SK-N-MC (cell line): ENCODE data around the gene ZNF764.
A peak's percentile ranks its signal among the peaks of the same experiment; 100 is the strongest.

Experiments
- DNase-seq: peaks from one replicate; pipeline ENCODE4 v3.0.0-alpha.2; 2011; ENCODE audit warnings: low read depth, low spot score
- H3K27ac ChIP-seq: fragments of 200-600 bp; sonication (generic); 2 replicates; pipeline ENCODE4 v1.5.1; 2016; ENCODE audit warnings: mixed run types
- H3K36me3 ChIP-seq: fragments of 200-600 bp; sonication (generic); 2 replicates; pipeline ENCODE4 v1.6.1; 2017; ENCODE audit warnings: antibody characterized with exemption, low read length, mixed read lengths; ENCODE audit not compliant: insufficient read depth
- H3K4me3 ChIP-seq: fragments of 200-600 bp; sonication (generic); 2 replicates; pipeline ENCODE4 v1.5.1; 2016
- H3K9ac ChIP-seq: fragments of 200-600 bp; sonication (generic); 2 replicates; pipeline ENCODE4 v1.8.0; 2017; ENCODE audit warnings: mixed run types, mixed read lengths; ENCODE audit not compliant: insufficient read length
- H3K9me3 ChIP-seq: fragments of 200-600 bp; sonication (generic); 2 replicates; pipeline ENCODE4 v1.6.1; 2017; ENCODE audit warnings: low read depth, mild to moderate bottlenecking, antibody characterized with exemption, low read length, moderate library complexity, mixed read lengths
- EZH2 ChIP-seq: fragments of 200-600 bp; sonication (generic); IDR thresholded peaks from one replicate; pipeline ENCODE4 v1.6.1; 2017; ENCODE audit warnings: antibody characterized with exemption
- FOXP2 ChIP-seq: optimal IDR thresholded peaks from 2 replicates; pipeline ENCODE3; 2011; ENCODE audit warnings: mild to moderate bottlenecking, moderate library complexity; ENCODE audit not compliant: insufficient read depth; ENCODE audit errors: extremely low read length, control extremely low read depth
- POLR2AphosphoS5 ChIP-seq: IDR thresholded peaks from 2 replicates; pipeline ENCODE4 v1.6.1; 2012; ENCODE audit warnings: mild to moderate bottlenecking, low read depth, low read length, borderline replicate concordance

Gene ZNF764

GRCh38 chr16:30581457-30581856, 23.3 kb upstream of the ZNF764 start:
- TF ChIP-seq EZH2: no peak
- TF ChIP-seq POLR2AphosphoS5: no peak
- TF ChIP-seq FOXP2: no peak
- no peak overlapping the region for H3K4me3 ChIP-seq
- H3K36me3 ChIP-seq: peaks cover 7% of the 10 kb centered on the region; the same call in 1 of the 2 replicates
- H3K9me3 ChIP-seq: no peaks in the 10 kb centered on the region
- DNase-seq: no peak
- no peak overlapping the region for H3K27ac ChIP-seq
- no peak overlapping the region for H3K9ac ChIP-seq

- no peak for DNase-seq
- Histone ChIP-seq H3K9me3 (no peaks in the 10 kb centered on the region), H3K36me3 (no peaks in the 10 kb centered on the region), H3K4me3 (no peak overlapping the region), H3K27ac (no peak overlapping the region), H3K9ac (no peak overlapping the region)
- TF ChIP-seq EZH2 (no peak), POLR2AphosphoS5 (no peak), FOXP2 (no peak)
Observed at GRCh38 chr16:30574678-30575077, 16.5 kb upstream of the ZNF764 start.

- DNase-seq: peak; percentile 40
- TF ChIP-seq EZH2 (no peak), POLR2AphosphoS5 (no peak), FOXP2 (no peak)
- no peak within 1 kb of the TSS for H3K9ac ChIP-seq
- H3K9me3 ChIP-seq: no peaks in the 10 kb centered on the region
- H3K4me3 ChIP-seq: peak within 1 kb of the TSS; percentile 66
- no peak within 1 kb of the TSS for H3K27ac ChIP-seq
- H3K36me3 ChIP-seq: no peaks in the 10 kb centered on the region
Observed at GRCh38 chr16:30571445-30572322, 13.5 kb upstream of the ZNF764 start, which contains the start of gene ZNF688. TSS of gene ZNF688 (minus strand) at chr16:30571714. CDS start at chr16:30571629, 85 bp downstream.

- Histone ChIP-seq H3K4me3 (no peak overlapping the region), H3K27ac (no peak overlapping the region), H3K9me3 (no peaks in the 10 kb centered on the region), H3K9ac (no peak overlapping the region), H3K36me3 (no peaks in the 10 kb centered on the region)
- DNase-seq: no peak
- TF ChIP-seq FOXP2 (no peak), POLR2AphosphoS5 (no peak), EZH2 (no peak)
Observed at GRCh38 chr16:30570636-30571444, 12.7 kb upstream of the ZNF764 start.

- H3K27ac ChIP-seq: no peak overlapping the region
- no peak overlapping the region for H3K9ac ChIP-seq
- TF ChIP-seq EZH2 (no peak), POLR2AphosphoS5 (no peak), FOXP2 (no peak)
- no peak for DNase-seq
- no peak overlapping the region for H3K4me3 ChIP-seq
- no peaks in the 10 kb centered on the region for H3K9me3 ChIP-seq
- H3K36me3 ChIP-seq: no peaks in the 10 kb centered on the region
Observed at GRCh38 chr16:30569746-30570635, 11.8 kb upstream of the ZNF764 start.

- Histone ChIP-seq H3K27ac (no peak overlapping the region), H3K9ac (no peak overlapping the region), H3K9me3 (no peaks in the 10 kb centered on the region), H3K36me3 (no peaks in the 10 kb centered on the region), H3K4me3 (no peak overlapping the region)
- TF ChIP-seq FOXP2 (no peak), POLR2AphosphoS5 (no peak), EZH2 (no peak)
- no peak for DNase-seq
Observed at GRCh38 chr16:30569281-30569680, 11.1 kb upstream of the ZNF764 start.

GRCh38 chr16:30567991-30568638, 9.9 kb upstream of the ZNF764 start:
- peak; percentile 69 for DNase-seq
- Histone ChIP-seq H3K9ac (no peak overlapping the region), H3K4me3 (peak overlapping the region; percentile 17; the same call in 1 of the 2 replicates), H3K27ac (peak overlapping the region; percentile 46; the same call in 1 of the 2 replicates), H3K9me3 (no peaks in the 10 kb centered on the region), H3K36me3 (no peaks in the 10 kb centered on the region)
- TF ChIP-seq EZH2 (no peak), POLR2AphosphoS5 (no peak), FOXP2 (no peak)
